GM19467 (cell line): ENCODE results near the gene ALPK3.

ENCODE experiments used
- ATAC-seq: cut with Tn5 transposase; IDR thresholded peaks from one replicate; pipeline ENCODE4 v1.9.1; 2021; ENCODE audit warnings: mild to moderate bottlenecking, moderate library complexity; ENCODE audit not compliant: unreplicated experiment

The ALPK3 gene

DNA sequence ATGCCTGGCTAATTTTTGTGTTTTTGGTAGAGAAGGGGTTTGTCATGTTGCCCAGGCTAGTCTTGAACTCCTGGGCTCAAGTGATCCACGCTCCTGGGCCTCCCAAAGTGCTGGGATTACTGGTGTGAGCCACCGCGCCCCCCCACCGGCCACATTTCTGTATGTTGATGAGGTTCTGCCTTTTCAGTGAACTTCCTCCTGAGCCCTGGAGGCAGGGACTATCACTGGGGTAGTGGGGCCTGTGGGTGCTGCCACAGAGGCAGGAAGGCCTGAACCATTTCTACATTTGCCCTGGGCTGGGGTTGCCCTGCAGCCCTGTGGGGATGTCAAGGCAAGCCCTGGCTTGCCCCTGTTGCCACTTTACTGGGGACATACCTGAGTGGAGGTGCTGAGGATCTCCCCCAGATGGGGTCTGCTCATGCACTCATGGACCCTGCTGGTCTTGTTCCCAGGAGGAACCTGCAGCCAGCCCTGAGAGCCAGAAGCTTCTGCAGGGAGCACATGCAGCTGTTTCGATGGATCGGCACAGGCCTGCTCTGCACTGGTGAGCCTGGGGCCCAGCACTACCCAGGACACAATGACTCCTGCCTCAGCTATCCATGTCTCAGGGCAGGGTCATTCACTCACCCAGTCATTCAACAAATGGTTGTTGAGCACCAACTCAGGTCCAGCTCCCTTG, 73.0 kb downstream of the ALPK3 start:
- no peak for ATAC-seq

DNA sequence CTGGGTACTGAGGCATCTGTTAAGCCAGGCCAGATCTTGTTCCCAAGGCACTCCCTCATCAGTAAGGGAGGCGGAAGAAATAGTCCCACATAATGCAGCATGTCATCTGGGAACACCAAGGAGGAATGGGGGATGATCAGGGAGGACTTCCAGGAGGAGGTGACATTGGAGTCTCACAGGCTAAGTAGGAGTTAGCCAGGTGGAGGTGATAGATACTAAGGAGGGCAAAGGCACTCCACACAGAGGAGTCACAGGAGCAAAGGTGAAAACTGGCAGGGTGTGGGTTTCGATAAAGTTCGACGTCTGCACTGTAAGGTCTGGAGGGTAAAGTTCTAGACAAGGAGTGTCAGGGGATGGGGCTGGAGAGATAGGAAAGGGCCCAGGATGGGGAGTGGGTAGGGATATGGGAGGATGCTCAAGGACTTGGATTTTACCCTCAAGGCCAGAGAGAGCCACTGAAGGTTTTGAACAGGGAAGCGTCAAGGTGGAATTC, 73.6 kb downstream of the ALPK3 start:
- no peak for ATAC-seq

DNA sequence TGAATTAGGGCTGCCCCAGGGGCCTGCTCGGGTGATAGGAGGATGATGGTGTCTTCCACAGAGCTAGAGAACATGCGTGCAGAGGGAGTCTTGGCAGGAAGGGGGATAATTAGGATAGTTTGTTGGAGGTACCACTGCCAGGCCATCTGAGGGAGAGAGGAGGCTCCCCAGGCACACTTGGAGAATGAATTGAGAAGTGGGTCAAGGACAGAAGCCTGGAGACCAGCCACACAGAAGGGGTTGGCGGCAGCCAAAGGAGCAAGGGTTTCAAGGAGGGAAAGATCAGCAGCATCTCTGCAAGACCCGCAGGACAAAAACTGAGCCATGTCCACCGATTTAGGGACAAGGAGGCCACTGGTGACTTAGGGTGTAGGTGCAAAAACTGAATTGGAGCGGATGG, 74.2 kb downstream of the ALPK3 start:
- ATAC-seq = no peak

DNA sequence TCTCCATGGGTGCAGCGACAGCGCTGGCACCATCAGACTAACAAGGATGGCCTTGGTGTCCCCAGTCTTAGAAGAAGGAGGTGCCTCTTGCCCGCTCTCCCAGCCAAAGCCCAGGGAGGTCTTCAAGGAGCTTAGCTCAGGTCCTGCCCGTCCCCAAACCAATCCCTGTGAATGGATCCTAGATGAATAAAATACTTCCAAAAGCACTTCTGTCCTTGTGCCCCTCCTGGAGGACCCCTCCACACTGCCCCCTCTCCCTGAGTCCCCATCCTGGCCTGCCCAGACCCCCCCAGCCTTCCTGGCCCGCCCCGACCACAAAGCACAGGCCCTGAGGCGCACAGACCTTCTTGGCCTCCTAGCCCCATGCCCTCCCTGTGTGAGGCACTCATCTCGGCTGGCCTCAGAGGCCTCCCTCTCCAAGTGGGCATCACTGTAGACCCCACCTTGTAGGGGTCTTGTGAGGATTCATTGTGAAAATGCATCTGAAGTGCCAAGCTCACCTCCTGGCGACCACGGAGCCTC, 75.7 kb downstream of the ALPK3 start:
- no peak for ATAC-seq

DNA sequence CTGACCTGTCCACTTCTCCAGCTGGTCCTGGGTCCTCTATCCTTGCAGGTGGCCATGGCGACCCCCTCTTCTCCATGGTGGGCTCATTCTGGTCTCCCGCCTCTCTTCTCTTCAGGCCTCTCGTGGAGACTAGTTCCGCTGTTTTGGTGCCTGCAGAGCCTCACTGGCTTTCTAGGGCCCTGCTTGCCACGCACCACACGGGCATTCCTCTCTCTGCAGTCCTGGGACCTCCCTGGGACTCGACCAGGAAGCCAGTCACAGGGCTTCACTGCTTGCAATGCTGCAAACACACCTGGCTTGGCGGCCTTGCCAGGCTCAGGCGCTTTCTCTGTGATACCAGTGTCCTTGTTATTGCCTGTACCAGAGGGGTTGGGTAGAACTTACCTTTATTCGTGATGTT, 76.5 kb downstream of the ALPK3 start:
- ATAC-seq = no peak

DNA sequence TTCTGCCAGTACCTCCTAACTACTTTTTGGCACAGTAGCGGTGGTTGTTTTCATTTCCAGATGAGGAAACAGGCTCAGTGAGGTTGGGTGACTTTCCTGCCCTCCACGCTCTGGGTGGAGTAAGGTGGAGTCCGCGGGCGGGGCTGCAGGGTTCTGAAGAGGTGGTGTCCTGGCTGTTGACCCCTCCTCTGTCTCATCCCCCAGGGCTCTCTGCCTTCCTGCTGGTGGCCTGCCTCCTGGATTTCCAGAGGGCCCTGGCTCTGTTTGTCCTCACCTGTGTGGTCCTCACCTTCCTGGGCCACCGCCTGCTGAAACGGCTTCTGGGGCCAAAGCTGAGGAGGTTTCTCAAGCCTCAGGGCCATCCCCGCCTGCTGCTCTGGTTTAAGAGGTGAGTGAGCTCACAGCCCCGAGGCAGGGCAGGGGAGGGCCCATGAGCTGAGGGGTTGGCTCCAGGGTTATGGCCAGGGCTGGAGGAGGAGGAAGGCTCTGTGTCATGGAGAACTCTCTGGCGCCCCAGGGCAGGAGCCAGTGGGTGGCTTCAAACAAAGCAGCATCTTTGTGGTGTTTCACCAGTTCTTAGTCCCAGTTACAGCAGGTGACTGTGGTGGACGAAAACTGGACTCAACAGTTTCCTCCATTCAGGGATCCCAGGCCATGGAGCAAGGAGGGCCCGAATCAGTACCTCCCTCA, 77.7 kb downstream of the ALPK3 start:
- ATAC-seq = no peak

DNA sequence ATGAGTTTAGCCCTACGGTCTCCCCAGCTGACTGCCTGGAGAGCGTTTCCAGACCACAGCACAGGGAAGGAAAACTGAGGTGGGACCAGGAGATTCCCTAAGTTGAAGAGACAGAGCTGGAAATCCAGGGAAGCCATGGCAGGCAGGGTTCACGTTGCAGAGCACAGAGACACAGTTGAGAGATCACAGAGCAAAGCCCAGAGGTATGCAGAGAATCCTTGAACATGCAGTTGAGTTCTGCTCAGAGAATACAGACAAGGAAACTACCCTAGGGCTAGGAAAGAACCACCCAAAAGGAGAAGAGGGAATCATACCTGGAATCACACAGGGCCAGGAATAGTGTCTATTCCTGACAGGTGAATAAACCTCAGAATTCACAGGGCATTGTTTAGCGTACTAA, 81.6 kb downstream of the ALPK3 start:
- no peak for ATAC-seq

DNA sequence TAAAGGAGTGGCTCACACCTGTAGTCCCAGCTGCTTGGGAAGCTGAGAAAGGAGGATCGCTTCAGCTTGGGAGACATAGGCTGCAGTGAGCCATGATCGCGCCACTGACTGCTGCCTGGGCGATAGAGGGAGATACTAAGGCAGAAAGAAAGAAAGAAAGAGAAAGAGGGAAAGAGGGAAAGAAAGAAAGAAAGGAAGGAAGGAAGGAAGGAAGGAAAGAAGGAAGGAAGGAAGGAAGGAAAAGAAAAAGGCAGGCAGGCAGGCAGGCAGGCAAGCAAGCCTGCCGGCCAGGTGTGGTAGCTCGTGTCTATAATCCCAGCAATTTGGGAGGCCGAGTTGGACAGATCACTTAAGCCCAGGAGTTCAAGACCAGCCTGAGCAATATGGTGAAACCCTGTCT, 82.6 kb downstream of the ALPK3 start:
- no peak for ATAC-seq

DNA sequence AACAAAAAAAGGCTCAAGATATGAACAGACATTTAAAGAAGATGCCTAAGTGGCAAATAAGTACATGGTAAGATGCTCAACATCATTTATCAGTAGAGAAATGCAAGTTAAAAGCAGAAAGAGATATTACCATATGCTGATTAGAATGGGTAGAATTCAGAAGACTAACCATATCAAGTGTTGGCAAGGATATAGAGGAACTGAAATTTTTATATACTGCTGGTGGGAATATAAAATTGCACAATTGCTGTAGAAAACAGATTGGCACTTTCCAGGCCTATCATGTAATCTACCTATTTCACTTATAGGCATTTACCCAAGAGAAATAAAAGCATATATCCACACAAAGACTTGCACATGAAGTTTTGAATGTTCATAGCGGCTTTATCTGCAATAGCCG, 84.4 kb downstream of the ALPK3 start:
- no peak for ATAC-seq

DNA sequence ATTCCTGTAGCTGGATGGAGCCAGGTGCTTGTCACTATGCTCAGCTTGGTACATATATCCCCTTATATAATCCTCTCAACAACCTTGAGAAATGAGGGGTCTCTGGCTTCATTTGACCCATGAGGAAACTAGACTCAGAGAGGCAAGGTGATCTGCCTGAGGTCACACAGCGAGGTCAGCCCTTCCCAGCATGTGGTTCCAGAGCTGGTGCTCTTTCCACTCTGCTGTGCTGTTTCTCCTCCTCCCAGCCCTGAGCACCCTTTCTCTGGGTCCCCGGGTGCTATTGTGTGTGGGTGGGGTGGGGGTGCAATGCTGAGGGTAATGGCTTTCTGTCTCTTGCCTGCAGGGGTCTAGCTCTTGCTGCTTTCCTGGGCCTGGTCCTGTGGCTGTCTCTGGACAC, 86.6 kb downstream of the ALPK3 start:
- no peak for ATAC-seq

DNA sequence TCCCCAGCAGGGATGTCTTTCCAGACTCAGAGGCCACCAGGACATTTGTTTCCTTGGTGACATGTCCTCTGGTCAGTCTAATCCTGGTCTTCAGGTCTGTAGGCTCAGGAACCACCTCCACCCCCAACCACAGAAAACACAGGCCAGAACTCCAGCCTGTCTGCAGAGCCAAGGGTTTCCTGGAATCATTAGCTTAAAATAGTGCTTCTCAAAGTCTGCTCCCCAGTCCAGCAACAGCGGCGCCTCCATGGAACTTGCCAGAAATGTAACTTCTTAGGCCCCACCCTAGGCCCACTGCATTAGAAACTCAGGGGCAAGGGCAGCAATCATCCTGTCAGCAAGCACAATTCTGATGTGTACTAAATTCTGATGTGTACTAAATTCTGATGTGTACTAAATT, 87.3 kb downstream of the ALPK3 start:
- ATAC-seq = no peak

DNA sequence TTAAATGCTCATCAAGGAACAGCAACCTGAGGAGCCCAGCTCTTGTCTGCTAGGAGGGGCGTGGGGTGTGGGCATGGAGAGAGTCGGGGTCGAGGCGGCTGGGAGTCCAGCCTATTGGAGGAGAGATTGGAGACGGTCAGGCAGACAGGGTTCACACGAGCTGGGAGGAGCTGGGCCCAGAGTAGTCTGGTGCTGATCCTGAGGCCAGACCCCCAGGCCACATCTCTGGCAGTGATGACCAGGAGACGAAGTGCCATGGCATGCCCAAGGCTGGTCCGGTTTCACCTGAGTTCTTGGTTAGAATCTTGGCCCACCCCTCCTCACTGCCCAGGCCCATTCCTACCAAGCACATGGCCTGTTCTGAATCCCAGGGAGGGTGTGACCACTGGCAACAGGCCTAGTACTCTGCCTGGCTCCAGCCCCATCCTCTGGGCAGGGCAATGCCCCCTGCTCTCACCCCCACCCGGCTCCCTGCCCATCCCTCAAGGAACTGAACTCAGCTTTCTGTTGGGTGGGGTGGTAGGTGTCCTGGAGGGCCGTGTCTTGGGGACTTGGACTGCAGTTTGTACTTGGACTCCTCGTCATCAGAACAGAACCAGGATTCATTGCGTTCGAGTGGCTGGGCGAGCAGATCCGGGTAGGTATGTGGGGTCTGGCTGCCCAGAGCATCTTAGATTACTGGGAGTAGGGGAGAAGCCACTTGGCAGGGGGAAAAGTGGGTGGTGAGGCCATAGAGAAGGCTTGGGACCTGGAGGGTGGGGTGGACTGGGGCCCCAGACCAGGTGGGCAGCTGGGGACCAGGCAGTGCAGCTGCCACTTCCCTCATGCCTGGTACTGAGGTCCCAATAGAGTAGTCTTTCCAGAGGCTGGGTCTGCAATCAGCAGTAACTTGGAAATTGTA, 88.1 kb downstream of the ALPK3 start:
- no peak for ATAC-seq

DNA sequence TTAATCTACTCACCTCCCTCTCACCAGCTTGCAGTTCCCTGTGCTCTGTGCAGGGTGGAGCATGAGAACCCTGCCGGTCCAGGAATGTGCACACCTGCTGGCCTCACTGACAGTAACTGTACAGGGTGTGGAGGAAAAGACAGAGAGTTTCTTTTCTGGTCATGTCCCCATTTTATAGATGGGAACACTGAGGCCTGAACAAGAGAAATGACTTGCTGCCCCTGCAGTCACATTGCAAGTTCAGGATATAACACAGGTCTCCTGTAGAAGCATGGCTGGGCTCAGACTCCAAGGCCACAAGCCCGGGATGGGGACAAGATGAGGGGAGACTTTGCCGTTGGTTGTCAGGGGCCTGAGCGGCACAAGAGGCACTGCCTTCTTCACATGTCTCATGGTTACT, 90.6 kb downstream of the ALPK3 start:
- ATAC-seq = no peak

DNA sequence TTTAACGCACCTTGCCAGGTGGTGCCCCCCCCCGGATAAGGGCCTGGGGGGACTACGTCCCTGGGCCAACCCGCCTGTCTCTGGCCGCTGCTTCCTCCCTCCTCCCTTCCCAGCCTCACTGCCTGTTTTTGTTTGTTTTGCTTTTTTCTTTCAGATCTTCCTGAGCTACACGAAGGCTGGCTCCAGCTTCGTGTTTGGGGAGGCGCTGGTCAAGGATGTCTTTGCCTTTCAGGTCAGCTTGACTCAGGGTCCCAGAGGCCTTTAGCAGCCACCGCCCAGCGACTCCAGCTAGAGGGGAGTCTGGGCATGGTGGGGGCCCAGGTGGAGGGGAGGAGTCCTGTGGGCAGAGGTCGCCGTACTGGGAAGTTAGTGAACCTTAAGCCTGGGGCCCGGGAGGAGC, 91.4 kb downstream of the ALPK3 start:
- ATAC-seq = no peak

DNA sequence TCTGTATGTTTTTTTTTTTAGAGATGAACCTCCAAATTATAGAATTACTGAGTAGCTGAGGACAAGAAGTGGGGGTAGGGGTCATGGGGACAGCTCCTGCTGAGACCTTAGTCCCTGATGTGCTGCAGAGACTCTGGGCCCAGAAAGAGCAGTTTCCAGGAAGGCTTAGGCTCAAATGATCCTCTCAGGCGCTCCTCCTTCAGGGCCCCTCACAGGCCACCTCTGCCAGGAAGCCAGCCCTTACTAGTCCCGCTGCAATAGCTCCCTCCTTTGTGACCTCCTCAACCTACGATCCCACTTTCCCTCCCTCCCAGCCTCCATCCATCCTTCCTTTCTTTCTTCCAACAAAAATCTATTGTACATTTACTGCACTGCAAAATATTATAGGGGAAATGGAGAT, 91.9 kb downstream of the ALPK3 start:
- no peak for ATAC-seq

DNA sequence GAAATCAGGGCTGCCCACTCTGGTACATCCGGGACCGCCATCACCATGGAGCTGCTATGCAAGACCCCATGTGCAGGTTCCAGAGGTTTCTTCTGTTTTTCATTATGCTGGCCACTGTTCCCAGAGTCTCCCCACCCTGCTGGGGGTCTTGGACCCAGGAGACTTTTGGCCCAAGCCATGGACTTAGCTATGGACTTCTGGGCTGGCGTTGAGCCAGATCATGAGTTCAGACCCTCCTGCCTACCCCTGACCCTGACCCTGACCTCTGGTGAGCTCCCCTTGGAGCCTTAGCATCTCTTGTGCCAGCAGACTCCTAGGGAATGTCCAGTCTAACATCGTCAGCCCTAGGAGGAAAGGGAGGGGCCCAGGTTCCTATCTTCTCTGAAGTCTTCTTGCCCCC, 92.6 kb downstream of the ALPK3 start:
- no peak for ATAC-seq

DNA sequence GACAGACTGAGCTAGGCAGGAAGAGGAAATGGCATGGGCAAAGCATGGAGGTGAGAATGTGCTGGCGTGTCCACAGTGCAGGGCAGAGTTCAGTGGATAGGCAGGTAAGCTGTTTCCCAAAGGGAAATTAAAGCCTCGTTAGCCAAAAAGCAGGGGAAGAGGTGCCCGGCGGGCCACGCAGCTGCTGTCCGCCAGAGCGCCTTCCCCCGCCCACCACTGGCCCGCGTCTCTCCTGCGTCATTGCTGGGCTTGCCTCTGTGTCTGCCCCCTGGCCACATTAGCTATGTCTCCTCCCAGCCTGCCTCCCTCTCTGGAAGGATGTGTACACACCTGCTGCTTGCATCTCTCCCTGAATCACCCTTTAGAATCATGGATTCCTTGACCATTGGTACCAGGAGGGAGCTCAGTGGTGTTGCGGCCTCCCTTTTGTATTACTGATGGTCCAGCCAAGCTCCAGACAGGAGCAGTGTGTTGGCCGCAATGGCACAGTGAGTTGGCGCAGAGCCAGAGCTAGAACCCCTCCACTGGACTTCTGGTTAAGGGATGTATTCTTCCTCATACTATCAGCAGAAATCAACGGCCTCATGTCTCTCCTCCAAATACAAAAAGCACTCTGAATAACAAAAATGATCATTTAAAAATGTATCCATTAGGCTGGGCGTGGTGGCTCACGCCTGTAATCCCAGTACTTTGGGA, 93.9 kb downstream of the ALPK3 start:
- no peak for ATAC-seq

DNA sequence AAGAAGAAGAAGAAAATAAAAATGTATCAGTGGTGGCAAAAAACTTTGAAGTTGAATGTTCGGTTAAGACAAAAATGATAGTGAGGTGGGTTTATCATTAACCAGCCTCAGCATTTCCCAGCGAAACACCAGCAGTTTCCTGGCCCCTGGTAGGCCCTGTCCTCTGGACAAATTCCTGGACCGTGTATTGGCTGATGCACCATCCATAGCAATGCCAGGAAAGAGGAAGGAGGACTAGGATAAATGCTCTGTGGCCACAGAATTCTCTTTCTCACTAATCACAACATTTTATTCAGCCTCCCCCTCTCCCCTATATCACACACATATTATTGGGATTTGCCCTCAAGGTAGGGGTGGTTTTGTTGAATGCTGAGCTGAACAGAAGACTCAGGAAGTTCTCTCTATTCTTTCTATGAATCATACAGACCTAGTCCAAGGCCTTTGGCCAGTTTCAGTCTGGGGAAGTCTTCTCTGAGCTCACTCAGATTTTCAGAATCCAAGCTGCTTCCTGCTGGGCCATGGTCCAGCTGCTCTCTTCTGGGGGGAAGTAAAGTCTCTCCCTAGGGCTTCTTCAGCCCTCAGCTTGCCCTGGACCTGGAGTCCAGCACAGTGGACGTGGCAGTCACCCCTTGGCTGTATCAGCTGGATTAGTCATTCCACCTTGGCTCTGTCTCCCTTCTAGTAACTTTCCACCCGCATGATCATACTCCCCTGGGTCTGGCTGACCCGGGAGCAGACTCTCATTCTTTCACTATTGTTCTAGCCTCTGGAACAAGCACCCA, 94.9 kb downstream of the ALPK3 start:
- ATAC-seq = no peak

DNA sequence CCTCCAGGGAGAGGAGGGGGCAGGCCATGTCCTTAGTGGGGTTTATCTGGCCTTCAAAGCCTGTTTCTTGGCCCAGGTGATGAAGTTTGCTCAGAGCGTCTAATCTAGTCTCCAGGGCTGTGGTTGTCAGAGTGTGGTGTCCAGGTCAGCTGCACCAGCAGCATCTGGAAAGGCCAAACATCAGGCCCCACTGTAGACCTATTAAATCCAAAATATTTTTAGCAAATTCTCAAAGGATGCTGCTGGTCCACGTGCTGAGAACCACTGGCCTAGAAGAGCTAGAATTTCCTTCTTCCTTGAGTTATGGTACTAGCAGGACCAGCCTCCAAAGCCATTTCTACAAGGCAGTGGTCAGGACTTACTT, 96.2 kb downstream of the ALPK3 start:
- no peak for ATAC-seq

DNA sequence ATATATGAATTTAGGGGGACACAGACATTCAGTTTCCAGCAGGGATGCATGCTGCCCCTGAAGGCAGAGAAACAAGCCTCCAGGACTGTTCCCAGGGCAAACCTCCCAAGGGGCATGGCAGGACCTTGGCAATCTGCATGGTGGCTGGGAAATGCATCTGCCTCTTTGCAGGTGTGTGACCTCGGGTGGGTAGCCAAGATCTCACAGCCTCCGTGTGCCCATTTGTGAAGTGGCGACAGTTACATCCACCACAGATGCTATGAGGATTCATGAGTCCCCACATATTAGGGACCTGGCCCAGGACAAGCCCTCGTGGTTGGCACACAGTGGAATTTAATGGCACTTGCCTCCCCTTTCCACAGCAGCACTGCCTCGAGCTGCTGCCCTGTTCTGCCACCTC, 97.2 kb downstream of the ALPK3 start:
- no peak for ATAC-seq
